PFSK-1 (cell line): Measurements from ENCODE around the gene CCDC85C.

ENCODE experiments used
- FOXP2 ChIP-seq: optimal IDR thresholded peaks from 2 replicates; pipeline ENCODE3; 2011; ENCODE audit warnings: borderline replicate concordance, control low read depth, inconsistent platforms; ENCODE audit not compliant: insufficient read depth; ENCODE audit errors: extremely low read length, extremely low read depth
- POLR2AphosphoS5 ChIP-seq: IDR thresholded peaks from 2 replicates; pipeline ENCODE4 v1.6.1; 2012; ENCODE audit warnings: low read depth, mild to moderate bottlenecking, control low read depth, low read length, moderate library complexity
- REST ChIP-seq, 2 experiments: IDR thresholded peaks; 2 replicates each; pipeline versions ENCODE4 v1.6.1 to v1.8.0; 2011 to 2012; ENCODE audit warnings: low read depth in 2 of 2, low read length in 2 of 2, control low read depth in 1 of 2, inconsistent platforms in 1 of 2, mild to moderate bottlenecking in 1 of 2, moderate library complexity in 1 of 2; ENCODE audit not compliant: insufficient read depth in 1 of 2
- SIN3A ChIP-seq: IDR thresholded peaks from 2 replicates; pipeline ENCODE4 v1.6.1; 2012; ENCODE audit warnings: mild to moderate bottlenecking, low read length, moderate library complexity, borderline replicate concordance; ENCODE audit not compliant: insufficient read depth
- TAF1 ChIP-seq: IDR thresholded peaks from 2 replicates; pipeline ENCODE4 v1.6.1; 2012; ENCODE audit warnings: low read length, control low read depth, borderline replicate concordance; ENCODE audit not compliant: insufficient read depth

The CCDC85C gene

GRCh38 chr14:99575043-99576023 is 28.7 kb downstream of the CCDC85C start:
- no peak for TF ChIP-seq POLR2AphosphoS5

DNA sequence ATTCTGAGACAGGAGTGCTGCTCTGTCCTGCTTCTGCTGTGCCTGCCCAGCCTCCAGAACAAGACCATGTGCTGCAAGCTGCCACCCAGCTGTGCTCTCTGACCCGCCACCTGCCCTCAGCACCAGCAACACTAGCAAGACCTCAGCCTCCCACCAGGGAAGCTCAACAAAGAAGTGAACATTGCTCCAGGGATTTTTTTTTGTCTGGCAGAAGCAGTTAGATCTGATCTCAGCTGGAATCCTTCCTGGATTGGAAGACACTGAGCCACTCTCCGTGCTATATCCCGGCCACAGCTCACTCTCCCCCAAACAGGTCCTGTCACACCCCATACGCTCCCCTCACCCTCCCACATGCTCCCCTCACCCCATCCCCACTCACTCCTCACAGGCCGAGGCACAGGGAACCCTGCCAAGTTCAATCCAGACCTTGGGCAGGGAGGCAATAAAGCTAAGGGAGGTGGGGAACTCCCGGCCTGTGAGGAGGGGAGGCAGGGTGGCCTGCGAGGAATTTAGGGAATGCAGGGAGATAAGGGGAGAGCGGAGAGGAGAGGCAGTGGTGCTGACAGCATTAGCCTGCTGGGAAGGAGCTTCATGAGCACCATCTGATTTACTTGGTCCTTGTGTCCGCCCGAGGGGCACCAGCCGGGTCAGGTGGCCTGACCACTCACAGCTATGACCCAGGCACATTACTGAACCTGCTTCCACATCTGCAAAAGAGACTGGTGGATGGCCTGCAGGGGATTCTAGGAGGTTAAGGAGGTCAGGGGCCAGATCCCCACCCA is 29.7 kb downstream of the CCDC85C start:
- TF ChIP-seq FOXP2: no peak
- TF ChIP-seq TAF1: no peak
- no peak for TF ChIP-seq REST (IDR thresholded peaks at IDR 0.05; ENCODE audit: insufficient read depth in 1 of 2, low read depth in 2 of 2, low read length in 2 of 2)
- no peak for TF ChIP-seq POLR2AphosphoS5
- TF ChIP-seq SIN3A: no peak

GRCh38 chr14:99573436-99574098 is 30.4 kb downstream of the CCDC85C start:
- TF ChIP-seq FOXP2: no peak
- TF ChIP-seq POLR2AphosphoS5: no peak
- no peak for TF ChIP-seq SIN3A
- no peak for TF ChIP-seq TAF1
- TF ChIP-seq REST (IDR thresholded peaks at IDR 0.05; ENCODE audit: insufficient read depth in 1 of 2, low read depth in 2 of 2, low read length in 2 of 2): no peak

GRCh38 chr14:99573000-99573330 is 31.0 kb downstream of the CCDC85C start:
- no peak for TF ChIP-seq REST (IDR thresholded peaks at IDR 0.05; ENCODE audit: insufficient read depth in 1 of 2, low read depth in 2 of 2, low read length in 2 of 2)
- TF ChIP-seq TAF1: no peak
- no peak for TF ChIP-seq POLR2AphosphoS5
- TF ChIP-seq SIN3A: no peak
- no peak for TF ChIP-seq FOXP2

DNA sequence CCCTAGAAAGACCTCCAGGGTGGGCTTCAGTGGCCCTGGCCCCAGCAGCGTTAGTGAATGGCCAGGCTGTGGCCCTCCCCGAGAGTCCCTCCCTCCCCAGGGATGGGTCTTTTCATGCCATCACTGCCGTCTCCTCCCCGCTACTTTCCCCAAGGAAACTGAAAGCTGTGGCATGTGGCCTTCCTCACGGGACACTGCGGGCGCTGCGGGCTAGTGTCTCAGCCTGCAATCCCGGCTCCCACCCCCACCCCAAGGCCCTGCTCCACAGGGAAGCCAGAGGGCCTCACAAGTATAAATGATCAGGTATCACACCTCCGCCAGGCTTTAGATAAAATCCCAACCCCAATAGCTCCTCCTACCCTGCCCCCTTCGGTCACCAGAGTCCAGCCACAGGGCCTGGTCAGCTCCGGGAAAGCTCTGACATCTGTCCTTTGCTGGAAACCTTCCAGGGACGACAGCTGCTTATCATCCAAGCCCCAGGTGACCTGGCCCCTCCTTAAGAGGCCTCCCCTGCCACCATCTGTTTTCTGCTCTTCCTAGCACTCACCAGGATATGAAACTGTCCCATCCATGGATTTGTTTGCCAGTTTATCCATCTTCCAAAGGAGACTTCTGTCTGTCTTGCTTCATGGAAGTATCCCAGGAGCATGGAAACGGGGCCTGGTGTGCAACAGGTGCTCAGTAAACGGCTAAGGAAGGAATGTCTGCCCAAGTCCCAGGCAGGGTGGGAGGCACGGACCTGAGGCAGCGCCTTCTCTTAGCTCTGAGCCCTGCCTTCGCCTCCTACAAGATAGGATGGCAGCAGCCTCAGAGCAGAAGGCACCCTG is 31.6 kb downstream of the CCDC85C start:
- no peak for TF ChIP-seq FOXP2
- no peak for TF ChIP-seq TAF1
- no peak for TF ChIP-seq REST (IDR thresholded peaks at IDR 0.05; ENCODE audit: insufficient read depth in 1 of 2, low read depth in 2 of 2, low read length in 2 of 2)
- TF ChIP-seq POLR2AphosphoS5: no peak
- TF ChIP-seq SIN3A: no peak
